ENCODE results near the gene CCDC107. TPM values are rescaled to one million over a fixed set of nuclear protein-coding genes. Genes with fewer than 3 reads are reported as not detected.

Gene CCDC107
- total and polyA plus RNA-seq, 2 donors (not counting 1 experiment from before 2014, with no cell fraction given), result 20.6 to 24.9 TPM

DNA sequence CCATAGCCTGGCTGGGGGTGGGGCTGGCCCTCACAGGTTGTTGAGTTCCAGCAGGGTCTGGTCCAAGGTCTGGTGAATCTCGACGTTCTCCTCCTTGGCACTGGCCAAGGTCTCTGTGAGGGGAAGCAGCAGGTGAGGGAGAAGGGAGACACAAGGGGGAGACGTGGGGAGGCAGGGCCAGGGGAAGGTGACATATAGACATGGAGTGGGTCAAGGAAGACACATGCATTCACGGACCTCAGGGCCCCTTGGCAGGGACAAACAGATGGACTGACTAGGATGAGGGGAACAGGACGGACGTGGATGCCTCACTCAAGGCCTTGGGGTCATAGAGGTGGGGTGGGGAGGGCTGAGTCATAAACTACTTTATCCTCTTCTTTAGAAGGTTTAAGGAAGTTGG, 24.0 kb downstream of the CCDC107 start:
- peaks cover 25% of the 10 kb centered on the region for H3K79me2 ChIP-seq (ENCODE audit: control insufficient read depth, insufficient read depth, low read length)
- peaks cover 27% of the 10 kb centered on the region for H3K36me3 ChIP-seq (ENCODE audit: control insufficient read depth, insufficient read depth, low read length)
- H2AFZ ChIP-seq (ENCODE audit: low read length), result no peak overlapping the region
- no peak overlapping the region for H3K4me2 ChIP-seq (ENCODE audit: extremely low read depth, insufficient read depth, low read length)
- no peak overlapping the region for H3K4me3 ChIP-seq (replicated peaks in 1 of 4; ENCODE audit: control extremely low read depth in 1 of 4, insufficient read depth in 1 of 4, low read depth in 3 of 4, low read length in 4 of 4)
- TF ChIP-seq, protein P1, sequence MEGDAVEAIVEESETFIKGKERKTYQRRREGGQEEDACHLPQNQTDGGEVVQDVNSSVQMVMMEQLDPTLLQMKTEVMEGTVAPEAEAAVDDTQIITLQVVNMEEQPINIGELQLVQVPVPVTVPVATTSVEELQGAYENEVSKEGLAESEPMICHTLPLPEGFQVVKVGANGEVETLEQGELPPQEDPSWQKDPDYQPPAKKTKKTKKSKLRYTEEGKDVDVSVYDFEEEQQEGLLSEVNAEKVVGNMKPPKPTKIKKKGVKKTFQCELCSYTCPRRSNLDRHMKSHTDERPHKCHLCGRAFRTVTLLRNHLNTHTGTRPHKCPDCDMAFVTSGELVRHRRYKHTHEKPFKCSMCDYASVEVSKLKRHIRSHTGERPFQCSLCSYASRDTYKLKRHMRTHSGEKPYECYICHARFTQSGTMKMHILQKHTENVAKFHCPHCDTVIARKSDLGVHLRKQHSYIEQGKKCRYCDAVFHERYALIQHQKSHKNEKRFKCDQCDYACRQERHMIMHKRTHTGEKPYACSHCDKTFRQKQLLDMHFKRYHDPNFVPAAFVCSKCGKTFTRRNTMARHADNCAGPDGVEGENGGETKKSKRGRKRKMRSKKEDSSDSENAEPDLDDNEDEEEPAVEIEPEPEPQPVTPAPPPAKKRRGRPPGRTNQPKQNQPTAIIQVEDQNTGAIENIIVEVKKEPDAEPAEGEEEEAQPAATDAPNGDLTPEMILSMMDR (conservative IDR thresholded peaks at IDR 0.05 in 1 of 2, IDR thresholded peaks at IDR 0.05 in 1 of 2; ENCODE audit: low read depth in 1 of 2, low read length in 2 of 2), result no peak
- no peak for TF ChIP-seq EZH2 (IDR thresholded peaks at IDR 0.05; ENCODE audit: low read length, missing control alignments)
- peak in 1 of 2 donors; percentile 29 for DNase-seq (ENCODE audit: low read depth in 2 of 2)
- peaks cover 38% of the 10 kb centered on the region for H3K4me1 ChIP-seq (ENCODE audit: control insufficient read depth, extremely low read depth, insufficient read depth, low read length)
- H3K27ac ChIP-seq (ENCODE audit: insufficient read depth, low read length), result peak overlapping the region; percentile 8
- H3K9ac ChIP-seq (ENCODE audit: insufficient read depth, low read length), result no peak overlapping the region
- H3K9me3 ChIP-seq (ENCODE audit: control insufficient read depth, insufficient read depth, low read depth, low read length), result no peaks in the 10 kb centered on the region
- H3K27me3 ChIP-seq (ENCODE audit: control insufficient read depth, insufficient read depth, low read length), result no peaks in the 10 kb centered on the region
- H4K20me1 ChIP-seq (ENCODE audit: control insufficient read depth, extremely low read depth, insufficient read depth, low read length), result no peaks in the 10 kb centered on the region

DNA sequence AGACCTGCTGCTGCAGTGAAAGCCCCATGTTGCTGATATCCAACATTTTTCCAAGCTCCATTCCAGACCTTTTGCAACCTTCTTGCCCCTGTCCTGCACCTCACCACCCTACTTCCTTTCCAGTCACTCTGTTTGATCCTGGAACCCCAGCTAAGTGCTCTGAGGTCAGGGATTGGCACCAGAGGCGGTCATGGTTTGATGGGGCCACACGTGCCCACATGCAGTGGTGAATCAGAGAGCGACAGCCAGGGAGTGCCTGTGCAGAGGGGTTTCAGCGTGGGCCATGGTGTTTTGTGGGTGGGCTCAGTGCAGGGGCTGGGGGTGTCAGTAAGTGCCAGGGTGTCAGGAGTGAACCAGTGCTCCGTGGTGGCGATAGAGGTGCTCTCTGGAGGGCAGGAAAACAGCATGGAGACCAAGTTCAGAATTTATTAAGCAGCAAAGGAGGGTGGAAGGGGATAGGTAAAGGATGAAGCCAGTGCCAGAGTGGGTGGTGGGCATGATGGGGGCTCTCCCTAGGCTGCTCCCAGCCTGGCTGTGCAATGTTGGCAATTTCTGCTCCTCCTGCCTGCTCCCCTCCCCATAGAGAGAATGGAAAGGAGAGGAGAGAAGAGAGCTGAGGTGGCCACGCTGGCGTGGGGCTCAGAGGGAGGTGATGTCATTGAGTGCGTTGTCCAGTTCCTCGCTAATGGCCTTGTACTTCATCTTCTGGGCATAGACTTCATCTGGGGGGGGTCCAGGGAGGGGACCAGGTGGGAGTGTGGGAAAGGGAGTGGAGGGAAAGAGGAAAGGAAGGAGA, 24.6 kb downstream of the CCDC107 start:
- Histone ChIP-seq H3K4me3 (replicated peaks in 1 of 4; ENCODE audit: control extremely low read depth in 1 of 4, insufficient read depth in 1 of 4, low read depth in 3 of 4, low read length in 4 of 4) (no peak overlapping the region), H3K9ac (ENCODE audit: insufficient read depth, low read length) (no peak overlapping the region), H3K27ac (ENCODE audit: insufficient read depth, low read length) (peak overlapping the region; percentile 8), H3K36me3 (ENCODE audit: control insufficient read depth, insufficient read depth, low read length) (peaks cover 30% of the 10 kb centered on the region), H3K27me3 (ENCODE audit: control insufficient read depth, insufficient read depth, low read length) (no peaks in the 10 kb centered on the region), H3K9me3 (ENCODE audit: control insufficient read depth, insufficient read depth, low read depth, low read length) (no peaks in the 10 kb centered on the region), H3K4me2 (ENCODE audit: extremely low read depth, insufficient read depth, low read length) (no peak overlapping the region), H3K4me1 (ENCODE audit: control insufficient read depth, extremely low read depth, insufficient read depth, low read length) (peaks cover 42% of the 10 kb centered on the region), H4K20me1 (ENCODE audit: control insufficient read depth, extremely low read depth, insufficient read depth, low read length) (no peaks in the 10 kb centered on the region), H2AFZ (ENCODE audit: low read length) (no peak overlapping the region), H3K79me2 (ENCODE audit: control insufficient read depth, insufficient read depth, low read length) (peaks cover 32% of the 10 kb centered on the region)
- DNase-seq (ENCODE audit: low read depth in 2 of 2), result no peak
- no peak for TF ChIP-seq EZH2 (IDR thresholded peaks at IDR 0.05; ENCODE audit: low read length, missing control alignments)
- TF ChIP-seq, protein P1 (conservative IDR thresholded peaks at IDR 0.05 in 1 of 2, IDR thresholded peaks at IDR 0.05 in 1 of 2; ENCODE audit: low read depth in 1 of 2, low read length in 2 of 2), result no peak

DNA sequence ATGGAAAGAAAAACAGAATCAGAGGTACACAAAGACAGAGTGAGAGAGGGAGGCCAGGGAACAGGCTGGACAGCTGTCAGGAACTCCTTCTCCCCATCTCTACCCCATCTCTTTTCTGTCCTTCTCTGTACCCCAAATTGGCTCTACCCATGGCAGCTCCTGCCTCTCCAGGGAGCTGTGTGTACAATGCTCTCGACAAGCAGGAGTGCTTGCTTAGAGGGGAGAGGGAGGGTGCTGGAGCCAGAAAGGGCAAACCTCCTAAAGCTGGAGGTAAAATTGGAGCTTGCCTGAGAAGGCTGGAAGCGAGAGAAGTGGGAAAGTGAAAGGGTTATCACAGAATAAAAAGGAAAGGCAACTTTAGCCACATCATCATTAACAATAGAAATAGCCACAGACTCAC, 25.2 kb downstream of the CCDC107 start:
- Histone ChIP-seq H3K79me2 (ENCODE audit: control insufficient read depth, insufficient read depth, low read length) (peaks cover 38% of the 10 kb centered on the region), H3K4me1 (ENCODE audit: control insufficient read depth, extremely low read depth, insufficient read depth, low read length) (peaks cover 44% of the 10 kb centered on the region), H3K36me3 (ENCODE audit: control insufficient read depth, insufficient read depth, low read length) (peaks cover 32% of the 10 kb centered on the region), H3K9ac (ENCODE audit: insufficient read depth, low read length) (no peak overlapping the region), H3K9me3 (ENCODE audit: control insufficient read depth, insufficient read depth, low read depth, low read length) (no peaks in the 10 kb centered on the region), H3K4me3 (replicated peaks in 1 of 4; ENCODE audit: control extremely low read depth in 1 of 4, insufficient read depth in 1 of 4, low read depth in 3 of 4, low read length in 4 of 4) (no peak overlapping the region), H3K27me3 (ENCODE audit: control insufficient read depth, insufficient read depth, low read length) (no peaks in the 10 kb centered on the region), H2AFZ (ENCODE audit: low read length) (no peak overlapping the region), H3K27ac (ENCODE audit: insufficient read depth, low read length) (no peak overlapping the region), H4K20me1 (ENCODE audit: control insufficient read depth, extremely low read depth, insufficient read depth, low read length) (peaks cover 2% of the 10 kb centered on the region), H3K4me2 (ENCODE audit: extremely low read depth, insufficient read depth, low read length) (no peak overlapping the region)
- DNase-seq (ENCODE audit: low read depth in 2 of 2), result no peak
- TF ChIP-seq EZH2 (IDR thresholded peaks at IDR 0.05; ENCODE audit: low read length, missing control alignments), result no peak
- TF ChIP-seq, protein P1 (conservative IDR thresholded peaks at IDR 0.05 in 1 of 2, IDR thresholded peaks at IDR 0.05 in 1 of 2; ENCODE audit: low read depth in 1 of 2, low read length in 2 of 2), result no peak

All from fibroblast of lung (primary cell).